ENCODE measurements around the gene DHRS3.
A peak's percentile ranks its signal among the peaks of the same experiment; 100 is the strongest.
"Not testable (repeated sequence)": the region's sequence is repeated elsewhere in the genome, so short reads cannot be mapped to it uniquely, and the experiment has no call there.

DHRS3 gene

DNA sequence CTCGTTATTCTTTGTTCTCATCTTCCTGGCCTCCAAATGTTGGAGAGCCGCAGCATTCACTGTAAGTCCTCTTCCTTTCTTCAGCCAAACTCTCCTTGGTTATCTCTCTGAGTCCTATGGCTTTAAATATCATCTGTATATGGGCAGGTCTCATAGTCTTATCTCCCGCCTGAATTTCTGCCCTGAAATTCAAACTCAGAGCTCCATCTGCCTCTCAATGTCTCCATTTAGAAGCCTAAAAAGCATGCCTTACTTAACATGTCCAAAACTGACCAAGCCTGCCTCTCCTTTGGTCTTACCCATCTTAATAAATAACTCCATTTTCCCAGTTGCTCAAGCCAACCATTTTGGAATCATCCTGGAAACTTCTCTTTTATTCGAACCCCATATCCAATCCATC, 80.7 kb downstream of the DHRS3 start:
- DNase-seq: no peak

DNA sequence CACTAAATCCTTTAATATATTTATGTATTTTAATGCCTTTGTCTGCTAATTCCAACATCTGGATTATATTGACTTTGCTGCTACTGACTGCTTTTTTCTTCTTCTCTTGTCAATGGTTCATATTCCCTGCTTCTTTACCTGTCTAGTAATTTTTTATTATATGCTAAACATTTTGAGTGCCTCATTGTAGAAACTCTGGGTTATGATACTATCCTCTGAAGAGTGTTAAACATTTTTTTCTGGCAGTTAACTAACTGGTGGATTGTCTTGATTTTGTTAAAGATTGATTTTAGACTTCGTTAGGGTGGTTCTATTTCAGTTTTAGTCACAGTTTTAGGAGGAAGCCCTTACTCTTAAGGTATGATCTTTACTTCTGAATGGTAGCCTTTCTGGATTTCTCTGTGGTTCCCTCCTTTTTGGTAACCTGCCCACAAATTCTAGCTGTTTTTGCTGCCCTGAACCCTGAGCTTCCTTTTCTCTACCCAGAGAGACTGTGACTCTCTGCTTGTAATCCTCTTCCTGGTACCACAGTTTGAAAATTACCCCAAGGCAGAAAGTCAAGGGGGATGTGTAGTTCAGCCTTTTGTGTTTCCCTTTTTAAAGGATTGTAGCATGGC, 81.9 kb downstream of the DHRS3 start:
- DNase-seq: no peak

DNA sequence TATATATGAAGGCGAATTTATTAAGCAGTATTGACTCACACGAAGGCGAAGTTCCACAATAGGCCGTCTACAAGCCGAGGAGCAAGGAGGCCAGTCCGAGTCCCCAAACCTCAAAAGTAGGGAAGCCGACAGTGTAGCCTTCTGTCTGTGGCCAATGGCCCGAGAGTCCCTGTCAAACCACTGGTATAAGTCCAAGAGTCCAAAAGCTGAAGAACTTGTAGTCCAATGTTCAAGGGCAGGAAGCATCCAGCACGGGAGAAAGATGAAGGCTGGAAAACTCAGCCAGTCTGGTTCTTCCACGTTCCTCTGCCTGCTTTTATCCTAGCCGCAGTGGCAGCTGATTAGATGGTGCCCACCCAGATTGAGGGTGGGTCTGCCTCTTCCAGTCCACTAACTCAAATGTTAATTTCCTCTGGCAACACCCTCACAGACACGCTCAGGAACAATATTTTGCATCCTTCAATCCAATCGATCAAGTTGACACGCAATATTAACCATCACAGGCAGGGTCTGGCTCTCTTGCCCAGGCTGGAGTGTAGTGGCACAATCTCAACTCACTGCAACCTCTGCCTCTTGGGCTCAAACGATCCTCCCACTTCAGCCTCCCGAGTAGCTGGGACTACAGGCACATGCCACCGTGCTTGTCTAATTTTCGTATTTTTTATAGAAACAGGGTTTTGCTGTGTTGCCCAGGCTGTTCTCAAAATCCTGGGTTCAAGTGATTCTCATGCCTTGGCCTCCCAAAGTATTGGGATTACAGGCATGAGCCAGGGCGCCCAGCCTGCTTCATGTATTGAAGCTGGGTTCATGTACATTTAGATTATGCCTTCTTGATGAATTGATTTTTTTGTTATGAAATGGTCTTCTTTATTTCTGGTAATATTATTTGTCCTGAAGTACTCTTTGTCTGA, 85.3 kb downstream of the DHRS3 start:
- no peak for DNase-seq

DNA sequence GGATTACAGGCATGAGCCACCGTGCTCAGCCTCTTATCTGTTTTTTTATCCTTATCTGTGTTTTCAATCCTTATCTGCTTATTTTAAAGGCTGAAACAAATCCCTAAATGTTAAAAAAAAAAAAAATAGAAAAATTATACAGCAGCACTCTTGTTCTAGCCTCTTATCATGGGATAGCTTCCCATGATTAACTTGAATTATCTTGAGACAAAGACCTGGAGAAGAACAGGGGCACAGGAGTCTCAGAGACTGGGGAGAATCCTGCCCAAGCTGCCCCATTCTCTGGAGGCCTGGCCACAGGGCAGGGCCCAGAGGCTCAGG, 86.9 kb downstream of the DHRS3 start:
- DNase-seq: no peak

DNA sequence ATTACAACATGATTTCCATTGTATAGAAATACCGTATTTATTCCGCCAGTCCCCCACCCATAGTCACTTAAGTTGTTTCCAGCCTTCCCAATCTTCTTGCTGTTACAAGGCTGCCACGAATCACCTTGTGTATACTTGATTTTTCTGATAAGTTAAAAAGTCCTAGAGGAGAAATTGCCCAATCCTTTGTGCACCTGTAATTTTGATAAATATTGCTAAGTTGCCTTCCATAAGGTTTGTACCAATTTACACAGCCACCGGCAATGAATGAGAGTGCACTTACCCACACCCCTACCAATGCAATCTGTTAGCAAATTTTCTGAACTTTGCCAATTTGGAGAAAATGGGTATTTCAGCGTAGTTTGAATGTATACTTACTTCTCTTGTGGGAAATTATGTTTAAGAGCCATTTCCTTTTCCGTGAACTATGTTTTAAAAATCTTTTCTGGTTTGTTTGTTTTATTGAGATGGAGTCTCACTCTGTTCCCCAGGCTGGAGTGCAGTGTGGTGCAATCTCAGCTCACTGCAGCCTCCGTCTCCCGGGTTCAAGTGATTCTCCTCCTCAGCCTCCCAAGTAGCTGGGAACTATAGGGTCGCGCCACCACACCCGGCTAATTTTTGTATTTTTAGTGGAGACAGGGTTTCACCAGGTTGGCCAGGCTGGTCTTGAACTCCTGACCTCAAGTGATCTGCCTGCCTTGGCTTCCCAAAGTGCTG, 87.4 kb downstream of the DHRS3 start:
- DNase-seq: no peak

DNA sequence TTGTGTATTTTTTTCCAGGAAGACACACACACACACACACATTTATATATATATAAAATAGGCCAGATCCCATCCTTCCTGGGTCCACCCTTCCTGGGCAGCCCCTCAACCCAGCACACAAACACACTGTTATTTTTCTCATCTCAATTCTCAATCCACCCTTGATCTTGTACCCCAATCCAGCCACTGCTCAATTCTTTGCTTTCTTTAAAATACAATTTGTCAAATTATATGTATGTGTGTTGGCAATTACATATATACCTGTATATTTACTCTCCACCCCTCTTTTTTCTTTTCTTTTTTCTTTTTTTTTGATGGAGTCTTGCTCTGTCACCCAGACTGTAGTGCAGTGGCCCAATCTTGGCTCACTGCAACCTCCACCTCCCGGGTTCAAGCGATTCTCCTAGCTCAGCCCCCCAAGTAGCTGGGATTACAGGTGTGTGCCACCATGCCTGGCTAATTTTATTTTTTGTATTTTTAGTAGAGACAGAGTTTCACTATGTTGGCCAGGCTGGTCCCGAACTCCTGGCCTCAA, 88.3 kb downstream of the DHRS3 start:
- no peak for DNase-seq

DNA sequence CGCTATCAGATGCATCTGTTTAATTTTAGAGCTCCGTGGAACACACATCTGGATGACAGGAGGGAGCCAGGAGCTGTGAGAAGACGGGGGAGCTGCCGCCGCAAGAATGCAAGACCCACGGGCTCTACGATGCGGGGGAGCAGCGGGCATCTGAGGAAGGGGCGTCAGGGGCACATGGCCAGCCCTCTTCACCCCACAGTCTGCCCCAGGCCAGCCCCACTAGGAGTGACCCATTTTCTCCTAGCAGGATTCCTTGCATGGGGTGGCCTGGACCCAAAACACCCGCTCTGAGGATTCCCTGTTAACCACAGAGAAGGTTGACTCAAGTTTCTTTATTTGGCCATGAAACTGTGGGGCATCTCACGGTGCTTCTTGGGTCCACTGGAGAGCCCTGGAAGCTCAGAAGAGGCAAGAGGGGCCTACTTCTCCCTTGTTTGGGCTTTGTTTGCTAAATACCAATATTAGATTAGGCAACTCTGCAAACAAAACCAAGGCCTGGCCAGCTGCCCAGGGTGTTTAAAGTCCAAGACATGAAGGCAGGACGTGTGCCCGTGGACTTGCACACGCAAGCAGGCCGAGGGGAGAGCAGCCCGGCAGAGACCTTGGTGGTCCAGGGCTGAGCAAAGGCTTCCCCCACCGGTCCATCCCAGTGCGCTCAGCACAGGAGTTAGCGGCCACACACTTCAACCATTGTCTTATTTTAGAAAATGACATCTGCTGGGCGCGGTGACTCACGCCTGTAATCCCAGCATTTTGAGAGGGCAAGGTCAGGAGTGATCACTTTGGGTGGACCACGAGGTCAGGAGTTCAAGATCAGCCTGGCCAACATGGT, 89.8 kb downstream of the DHRS3 start:
- no peak for DNase-seq

DNA sequence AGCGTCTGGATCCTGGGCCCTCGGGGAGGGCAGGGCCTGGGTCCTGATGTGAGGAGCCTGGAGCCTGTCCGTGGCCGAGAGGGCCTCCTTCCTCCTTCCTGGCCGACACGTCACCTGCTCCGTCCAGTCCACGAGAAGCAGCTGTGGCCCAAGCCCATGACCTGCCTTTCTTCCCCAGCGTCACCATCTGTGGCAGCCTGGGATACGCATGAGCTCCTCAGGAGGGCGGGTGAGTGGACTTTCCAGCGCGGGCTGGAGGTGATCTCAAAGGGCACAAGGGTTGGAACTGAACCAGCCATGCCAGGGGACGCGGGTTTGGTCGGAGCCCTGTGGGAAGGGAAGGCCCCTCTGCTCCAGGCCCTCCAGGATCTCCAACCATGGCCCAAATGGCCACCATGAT, 90.4 kb downstream of the DHRS3 start:
- DNase-seq: no peak

DNA sequence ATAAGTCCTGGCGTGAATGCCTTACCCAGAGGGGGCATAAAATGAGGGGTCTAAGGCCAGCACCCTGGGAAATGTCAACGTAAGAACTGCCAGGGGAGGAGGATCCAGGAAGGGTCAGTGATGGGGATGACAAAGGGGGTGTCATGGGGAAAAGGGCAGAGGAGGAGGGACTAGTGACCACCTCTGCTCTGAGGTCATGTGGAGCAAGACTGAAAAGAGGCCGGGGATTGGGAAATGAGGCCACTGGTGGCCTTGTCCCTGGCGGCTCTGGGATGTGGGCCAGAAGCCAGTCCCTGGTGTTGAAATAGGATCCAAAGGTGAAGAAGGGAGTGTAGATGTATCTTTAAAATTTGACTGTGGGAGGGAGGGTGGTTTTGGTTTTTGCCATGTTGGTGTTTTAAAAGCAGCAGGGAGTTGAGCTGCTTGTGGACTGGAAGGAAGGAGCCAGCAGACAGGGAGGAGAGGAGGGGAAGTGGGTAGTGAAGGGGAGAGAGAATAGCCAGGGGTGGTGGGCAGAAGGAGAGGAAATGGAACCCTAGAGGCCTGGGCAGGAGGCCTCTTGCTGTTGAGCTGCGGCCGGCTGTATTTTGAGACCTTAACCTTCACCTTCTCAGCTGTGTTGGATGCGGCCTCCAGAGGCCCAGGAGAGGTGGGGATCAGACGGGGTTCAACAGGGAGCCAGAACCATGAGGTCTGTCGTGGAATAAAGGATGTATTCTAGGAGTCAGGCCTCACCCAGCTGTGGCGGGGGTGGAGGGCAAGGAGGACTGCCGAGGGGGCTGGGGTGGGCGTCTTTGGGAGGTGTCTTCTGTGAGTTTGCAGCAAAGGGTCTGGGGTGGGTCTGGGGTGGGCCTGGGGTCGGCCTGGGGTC, 92.5 kb downstream of the DHRS3 start:
- DNase-seq: no peak

DNA sequence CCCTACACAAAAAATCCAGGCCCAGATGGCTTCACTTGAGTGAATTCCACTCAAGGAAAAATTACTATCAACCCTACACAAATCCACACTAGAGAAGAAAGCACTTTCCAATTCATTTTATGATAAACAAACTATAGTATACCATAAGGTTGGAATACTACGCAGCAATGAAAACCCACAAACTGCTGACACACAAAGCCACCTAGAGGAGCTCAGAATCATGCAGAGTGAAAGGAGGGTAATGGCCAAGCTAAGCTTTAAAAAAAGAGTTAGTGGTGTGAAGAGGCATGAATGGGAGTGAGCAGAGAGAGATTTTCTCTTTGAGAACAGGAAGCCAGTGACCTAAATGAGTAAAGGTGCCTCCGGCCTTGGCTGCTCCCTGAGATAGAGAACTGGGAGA, 93.7 kb downstream of the DHRS3 start:
- no peak for DNase-seq

DNA sequence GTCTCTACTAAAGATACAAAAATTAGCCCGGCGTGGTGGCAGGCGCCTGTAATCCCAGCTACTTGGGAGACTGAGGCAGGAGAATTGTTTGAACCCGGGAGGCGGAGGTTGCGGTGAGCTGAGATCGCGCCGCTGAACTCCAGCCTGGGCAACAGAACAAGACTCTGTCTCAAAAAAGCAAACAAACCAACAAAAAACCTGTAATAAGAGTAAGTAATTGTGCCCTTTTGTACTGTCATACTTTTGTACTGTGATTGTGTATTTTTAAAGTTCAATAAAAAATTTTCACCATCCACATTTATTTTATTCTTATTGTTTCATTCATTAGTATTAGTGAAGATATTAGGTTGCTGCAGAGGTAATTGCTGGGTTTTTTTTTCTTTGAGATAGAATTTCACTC, 95.2 kb downstream of the DHRS3 start:
- not testable (repeated sequence) for DNase-seq

DNA sequence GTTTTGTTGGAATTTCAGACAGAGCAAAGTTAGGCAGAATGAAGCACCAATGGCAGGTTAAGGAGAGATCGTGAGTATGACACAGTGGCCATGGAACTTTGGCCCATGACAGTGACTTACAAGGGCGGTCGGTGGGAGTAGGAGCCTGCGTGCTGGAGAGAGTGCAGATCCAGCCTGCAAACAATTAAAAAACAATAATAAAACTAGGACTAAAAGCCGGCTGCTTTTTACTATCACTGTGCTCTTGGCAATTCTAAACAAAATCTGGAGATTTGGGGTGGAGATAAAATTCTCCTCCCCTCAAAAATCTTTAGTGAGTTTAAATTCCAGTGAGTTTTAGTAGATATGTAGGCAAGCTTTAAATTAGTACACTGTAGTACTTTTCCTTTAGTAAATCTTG, 96.9 kb downstream of the DHRS3 start:
- DNase-seq: no peak

DNA sequence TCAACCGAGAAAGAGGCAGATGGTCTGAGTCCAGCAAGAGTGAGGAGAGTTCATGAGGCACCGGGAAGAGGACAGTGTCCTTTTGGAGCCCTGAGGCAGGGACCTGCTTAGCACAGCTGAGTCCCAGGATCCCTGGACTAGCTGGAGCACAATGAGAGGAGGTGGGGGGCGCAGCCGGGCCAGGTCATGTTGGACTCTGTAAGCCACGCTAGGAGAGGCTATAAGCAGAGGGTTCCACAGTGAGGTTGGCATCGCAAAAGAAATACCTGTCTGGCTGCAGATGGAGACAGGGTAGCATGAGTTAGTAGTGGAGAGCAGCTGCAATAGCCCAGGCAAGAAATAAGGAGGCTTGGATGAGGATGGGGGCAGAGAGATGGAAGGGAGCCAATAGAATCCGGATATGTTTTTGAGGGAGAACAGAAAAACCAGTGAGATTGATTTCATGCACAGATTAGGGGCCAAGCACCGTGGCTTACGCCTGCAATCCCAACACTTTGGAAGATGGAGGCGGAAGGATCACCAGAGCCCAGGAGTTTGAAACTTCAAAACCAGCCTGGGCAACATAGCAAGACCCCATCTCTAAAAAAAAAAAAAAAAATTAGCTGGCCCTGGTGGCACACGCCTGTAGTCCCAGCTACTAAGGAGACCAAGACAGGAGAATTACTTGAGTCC, 98.2 kb downstream of the DHRS3 start:
- no peak for DNase-seq

DNA sequence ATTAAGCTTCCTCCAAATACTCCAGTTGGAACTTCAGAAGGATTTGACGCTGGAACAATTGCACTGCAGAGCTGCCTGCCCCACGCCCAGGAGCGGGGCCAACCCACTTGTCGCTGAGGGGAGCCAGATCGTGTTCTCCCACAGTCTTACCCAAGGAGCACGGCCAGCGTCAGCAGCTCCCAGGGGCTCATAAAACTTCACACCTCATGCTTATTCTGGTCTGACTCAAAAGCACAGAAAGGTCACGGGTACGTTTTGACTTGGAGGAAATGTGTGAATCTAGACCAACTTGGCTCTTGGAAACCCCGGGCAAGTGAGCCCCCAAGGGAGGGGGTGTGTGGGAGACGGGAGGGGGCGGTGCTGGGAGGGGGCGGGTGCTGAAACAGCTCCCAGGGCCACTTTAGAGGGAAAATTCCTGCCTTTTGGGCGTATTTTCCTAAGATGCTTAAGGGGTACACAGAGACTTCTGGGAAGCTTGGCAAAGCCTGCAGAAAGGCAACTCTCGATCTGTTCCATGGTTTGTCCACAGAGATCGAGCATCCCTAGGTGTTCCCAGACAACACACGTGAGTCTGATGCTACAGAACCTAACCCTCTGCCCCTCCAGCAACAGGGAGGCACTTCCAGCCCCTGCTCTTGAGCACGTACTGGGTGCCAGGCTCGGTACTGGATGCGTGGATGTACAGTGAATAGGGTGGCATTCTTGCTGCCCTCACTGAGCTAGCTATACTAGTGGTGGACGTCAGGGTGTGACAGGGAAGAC, 98.9 kb downstream of the DHRS3 start:
- peak; percentile 78 for DNase-seq

All from activated CD4-positive, alpha-beta T cell treated with anti-CD3 and anti-CD28 coated beads for 48 hours (primary cell).